ENCODE data around the gene CFAP97. TPM values are rescaled to one million over a fixed set of nuclear protein-coding genes. Genes with fewer than 3 reads are reported as not detected.
A peak's percentile ranks its signal among the peaks of the same experiment; 100 is the strongest.

Gene CFAP97
- total RNA-seq, 4 donors from 2014 or later, result 20.0 to 28.3 (median 26.0) TPM

- DNase-seq (ENCODE audit: low spot score in 2 of 2), result no peak
- TF ChIP-seq CTCF (IDR thresholded peaks at IDR 0.05), result no peak
- no peak for TF ChIP-seq POLR2A (IDR thresholded peaks at IDR 0.05)
- H3K4me3 ChIP-seq (ENCODE audit: low read depth, poor library complexity, severe bottlenecking), result no peak overlapping the region
- intact Hi-C loops (cut with DNase I; ENCODE audit: low total_unique reads), result no loop called here
- WGBS, 2 donors, result 87 to 88% methylated on average over 6 of the region's 6 CpGs
Observed at GRCh38 chr4:185190306-185190856, 13.4 kb downstream of the CFAP97 start.

GRCh38 chr4:185189606-185190305, 14.0 kb downstream of the CFAP97 start:
- intact Hi-C loops (cut with DNase I; ENCODE audit: low total_unique reads), result no loop called here
- no peak for TF ChIP-seq CTCF (IDR thresholded peaks at IDR 0.05)
- no peak for TF ChIP-seq POLR2A (IDR thresholded peaks at IDR 0.05)
- WGBS, 2 donors, result 81 to 85% methylated on average over 4 of the region's 4 CpGs
- H3K4me3 ChIP-seq (ENCODE audit: low read depth, poor library complexity, severe bottlenecking), result no peak overlapping the region
- no peak for DNase-seq (ENCODE audit: low spot score in 2 of 2)

- H3K4me3 ChIP-seq (ENCODE audit: low read depth, poor library complexity, severe bottlenecking), result no peak overlapping the region
- 46% methylated on average over 3 of the region's 3 CpGs for WGBS, 2 donors
- no peak for DNase-seq (ENCODE audit: low spot score in 2 of 2)
- intact Hi-C loops (cut with DNase I; ENCODE audit: low total_unique reads), result no loop called here
- no peak for TF ChIP-seq POLR2A (IDR thresholded peaks at IDR 0.05)
- TF ChIP-seq CTCF (IDR thresholded peaks at IDR 0.05), result no peak
Observed at GRCh38 chr4:185186769-185187168, 17.0 kb downstream of the CFAP97 start.

GRCh38 chr4:185183622-185184281, 20.0 kb downstream of the CFAP97 start:
- intact Hi-C loops (cut with DNase I; ENCODE audit: low total_unique reads), result no loop called here
- TF ChIP-seq POLR2A (IDR thresholded peaks at IDR 0.05) (no peak), CTCF (IDR thresholded peaks at IDR 0.05) (no peak)
- peak; percentile 88 to 91 for DNase-seq (ENCODE audit: low spot score in 2 of 2)
- WGBS, 2 donors, result 44 to 46% methylated on average over 6 of the region's 6 CpGs
- H3K4me3 ChIP-seq (ENCODE audit: low read depth, poor library complexity, severe bottlenecking), result no peak overlapping the region

- intact Hi-C loops (cut with DNase I; ENCODE audit: low total_unique reads), result no loop called here
- DNase-seq (ENCODE audit: low spot score in 2 of 2), result no peak
- 60 to 80% methylated on average over 2 of the region's 2 CpGs for WGBS, 2 donors
- no peak overlapping the region for H3K4me3 ChIP-seq (ENCODE audit: low read depth, poor library complexity, severe bottlenecking)
- no peak for TF ChIP-seq POLR2A (IDR thresholded peaks at IDR 0.05)
- TF ChIP-seq CTCF (IDR thresholded peaks at IDR 0.05), result no peak
Observed at GRCh38 chr4:185182239-185182638, 21.6 kb downstream of the CFAP97 start.
